CD4-positive, alpha-beta T cell treated with Interleukin-6 for 4 hours (primary cell): ENCODE results near the gene CPT1B.
"Not testable (repeated sequence)": the region's sequence is repeated elsewhere in the genome, so short reads cannot be mapped to it uniquely, and the experiment has no call there.

Experiments used
- DNase-seq: peaks from one replicate; pipeline ENCODE4 v3.0.0-alpha.2; 2020; ENCODE audit warnings: mixed read lengths

Gene CPT1B

DNA sequence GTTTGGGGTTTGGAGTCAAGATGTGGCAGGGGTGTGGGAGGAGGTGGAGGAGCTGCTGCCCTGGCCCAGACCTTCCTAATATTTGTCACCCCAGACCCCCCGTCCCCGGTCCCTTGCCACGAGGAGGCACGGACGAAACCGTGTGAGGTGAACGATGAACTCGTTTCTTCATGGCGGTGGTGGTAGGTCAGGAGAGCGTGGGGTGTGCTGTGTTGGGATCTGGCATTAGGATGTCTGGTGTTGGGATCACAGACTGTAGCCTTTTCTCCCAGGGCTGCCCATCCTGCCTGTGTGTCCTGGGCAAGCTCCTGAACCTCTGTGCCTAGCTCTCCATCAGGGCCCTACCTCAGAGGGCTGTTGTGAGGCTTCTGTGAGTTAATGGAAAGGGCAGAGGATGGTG lies 30.8 kb upstream of the CPT1B start:
- no peak for DNase-seq

- not testable (repeated sequence) for DNase-seq
These were observed 30.0 kb upstream of the CPT1B start for GRCh38 chr22:50608058-50608840.

DNA sequence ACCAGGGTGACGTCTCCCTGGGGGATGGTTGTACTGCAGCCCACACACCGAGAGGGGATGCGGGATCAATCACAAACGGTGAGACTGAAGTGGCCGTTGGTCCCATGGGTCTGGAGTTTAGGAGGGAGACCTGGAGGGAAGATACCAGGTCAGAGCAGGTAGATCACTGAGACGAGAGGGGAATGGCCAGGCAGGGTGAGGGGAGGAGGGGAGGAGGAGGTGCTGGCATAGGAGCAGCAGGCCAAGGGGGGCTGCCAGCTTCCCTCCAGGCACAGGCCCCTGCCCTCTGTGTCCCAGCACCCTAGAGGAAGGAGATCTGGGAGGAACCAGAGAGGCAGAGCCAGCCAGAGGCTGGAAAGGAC lies 29.4 kb upstream of the CPT1B start:
- no peak for DNase-seq

DNA sequence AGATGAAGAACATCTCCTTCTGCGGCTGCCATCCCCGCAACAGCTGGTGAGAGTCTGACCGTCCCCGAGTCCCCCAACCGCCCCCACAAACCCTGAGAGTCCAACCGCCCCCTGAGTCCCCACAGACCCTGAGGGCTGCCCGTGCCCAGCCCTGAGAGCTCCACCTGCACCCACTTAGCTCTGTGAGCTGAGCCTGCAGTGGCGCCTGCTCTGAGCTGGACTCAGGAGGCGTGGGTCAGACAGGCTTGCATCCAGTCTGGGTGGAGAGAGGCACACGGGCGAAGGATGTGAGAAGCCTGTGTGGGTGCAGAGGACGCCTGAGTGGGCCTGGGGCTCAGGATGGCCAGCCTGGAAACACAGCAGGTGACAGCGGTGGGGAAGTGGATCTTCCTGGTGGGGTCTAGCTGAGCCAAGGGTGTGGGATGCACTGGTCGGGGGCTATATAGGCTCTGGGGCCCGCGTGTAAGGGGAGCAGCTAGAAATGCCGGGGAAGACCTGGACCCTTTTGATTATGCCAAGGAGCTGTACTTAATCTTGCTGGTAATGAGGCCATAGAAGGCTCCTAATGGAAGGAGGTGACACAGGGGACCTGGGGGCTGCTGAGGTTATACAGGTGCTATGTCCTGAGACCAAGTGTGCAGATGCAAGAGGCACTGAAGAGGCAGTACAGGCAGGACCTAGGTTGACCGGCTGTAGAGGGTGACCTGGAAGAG lies 28.9 kb upstream of the CPT1B start:
- no peak for DNase-seq

- DNase-seq = peak; percentile 18
These were observed 28.1 kb upstream of the CPT1B start for GRCh38 chr22:50606165-50606945.

DNA sequence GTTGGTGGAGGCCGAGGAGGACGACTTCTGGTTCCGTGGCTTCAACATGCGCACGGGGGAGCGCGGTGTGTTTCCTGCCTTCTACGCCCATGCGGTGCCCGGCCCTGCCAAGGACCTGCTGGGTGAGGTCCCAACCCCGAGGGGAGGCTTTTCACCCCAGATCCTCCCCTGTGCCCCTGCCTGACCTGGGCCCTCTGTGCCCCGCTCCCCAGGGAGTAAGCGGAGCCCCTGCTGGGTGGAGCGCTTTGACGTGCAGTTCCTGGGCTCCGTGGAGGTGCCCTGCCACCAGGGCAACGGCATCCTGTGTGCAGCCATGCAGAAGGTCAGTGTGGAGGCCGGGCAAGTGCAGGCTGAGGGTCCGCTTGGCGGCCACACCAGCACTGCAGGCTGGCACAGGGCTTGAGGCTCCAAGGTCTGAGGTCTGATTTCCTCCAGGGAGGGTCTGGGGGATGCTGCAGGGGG lies 27.4 kb upstream of the CPT1B start:
- DNase-seq = no peak

DNA sequence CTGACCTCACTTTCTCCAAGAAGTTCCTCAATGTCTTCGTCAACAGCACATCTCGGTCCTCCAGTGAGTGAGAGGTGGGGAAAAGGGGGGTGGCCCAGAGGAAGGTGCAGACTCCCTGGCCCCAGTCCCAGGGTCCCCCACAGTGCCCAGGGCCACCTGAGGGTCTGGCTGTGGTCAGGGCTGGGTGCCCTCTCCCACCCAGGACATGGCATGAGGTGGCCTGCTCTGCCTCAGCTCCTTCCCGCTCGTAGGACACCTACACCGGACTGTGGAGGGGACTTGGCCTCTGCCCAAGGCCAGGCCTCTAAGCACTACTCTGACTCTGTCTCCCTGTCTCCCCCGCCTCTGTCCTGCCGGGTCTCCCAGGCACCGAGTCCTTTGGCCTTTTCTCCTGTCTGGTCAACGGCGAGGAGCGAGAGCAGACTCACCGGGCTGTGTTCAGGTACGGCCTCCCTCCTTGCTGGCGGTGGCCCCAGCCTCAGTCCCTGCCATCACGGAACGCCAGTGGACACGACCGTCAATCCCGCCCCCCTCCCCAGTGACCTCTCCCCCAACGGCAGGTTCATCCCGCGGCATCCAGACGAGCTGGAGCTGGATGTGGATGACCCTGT lies 26.9 kb upstream of the CPT1B start:
- DNase-seq = no peak

DNA sequence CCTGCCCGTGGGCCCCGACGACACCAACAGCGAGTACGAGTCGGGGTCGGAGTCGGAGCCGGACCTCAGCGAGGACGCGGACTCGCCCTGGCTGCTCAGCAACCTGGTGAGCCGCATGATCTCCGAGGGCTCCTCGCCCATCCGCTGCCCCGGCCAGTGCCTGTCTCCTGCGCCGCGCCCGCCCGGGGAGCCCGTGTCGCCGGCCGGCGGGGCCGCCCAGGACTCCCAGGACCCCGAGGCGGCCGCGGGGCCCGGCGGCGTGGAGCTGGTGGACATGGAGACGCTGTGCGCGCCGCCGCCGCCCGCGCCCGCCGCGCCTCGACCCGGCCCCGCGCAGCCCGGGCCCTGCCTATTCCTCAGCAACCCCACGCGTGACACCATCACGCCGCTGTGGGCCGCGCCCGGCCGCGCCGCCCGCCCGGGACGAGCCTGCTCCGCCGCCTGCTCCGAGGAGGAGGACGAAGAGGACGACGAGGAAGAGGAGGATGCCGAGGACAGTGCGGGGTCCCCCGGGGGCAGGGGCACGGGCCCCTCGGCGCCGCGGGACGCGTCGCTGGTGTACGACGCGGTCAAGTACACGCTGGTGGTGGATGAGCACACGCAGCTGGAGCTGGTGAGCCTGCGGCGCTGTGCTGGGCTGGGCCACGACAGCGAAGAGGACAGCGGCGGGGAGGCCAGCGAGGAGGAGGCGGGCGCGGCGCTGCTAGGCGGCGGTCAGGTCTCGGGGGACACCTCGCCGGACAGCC lies 26.2 kb upstream of the CPT1B start:
- DNase-seq = no peak

GRCh38 chr22:50603511-50604255 lies 25.5 kb upstream of the CPT1B start:
- no peak for DNase-seq

DNA sequence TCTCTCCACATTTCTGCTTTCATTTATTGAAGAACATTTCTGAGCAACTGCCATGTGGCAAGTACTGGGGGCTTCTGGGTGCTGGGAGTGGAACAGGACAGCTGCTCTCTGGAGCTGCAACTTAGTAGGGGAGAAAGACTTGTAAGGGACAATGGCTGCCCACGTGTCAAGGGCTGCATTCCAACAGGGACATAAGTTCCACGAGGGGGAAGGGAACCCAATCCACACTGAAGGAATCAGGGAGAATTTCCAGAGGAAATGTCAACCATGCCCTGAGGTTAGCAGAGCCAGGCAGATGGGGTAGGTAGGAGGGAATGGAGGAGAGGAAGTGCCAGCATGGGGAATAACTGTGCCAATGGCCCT lies 24.1 kb upstream of the CPT1B start:
- no peak for DNase-seq

GRCh38 chr22:50601669-50602337 lies 23.6 kb upstream of the CPT1B start:
- no peak for DNase-seq

DNA sequence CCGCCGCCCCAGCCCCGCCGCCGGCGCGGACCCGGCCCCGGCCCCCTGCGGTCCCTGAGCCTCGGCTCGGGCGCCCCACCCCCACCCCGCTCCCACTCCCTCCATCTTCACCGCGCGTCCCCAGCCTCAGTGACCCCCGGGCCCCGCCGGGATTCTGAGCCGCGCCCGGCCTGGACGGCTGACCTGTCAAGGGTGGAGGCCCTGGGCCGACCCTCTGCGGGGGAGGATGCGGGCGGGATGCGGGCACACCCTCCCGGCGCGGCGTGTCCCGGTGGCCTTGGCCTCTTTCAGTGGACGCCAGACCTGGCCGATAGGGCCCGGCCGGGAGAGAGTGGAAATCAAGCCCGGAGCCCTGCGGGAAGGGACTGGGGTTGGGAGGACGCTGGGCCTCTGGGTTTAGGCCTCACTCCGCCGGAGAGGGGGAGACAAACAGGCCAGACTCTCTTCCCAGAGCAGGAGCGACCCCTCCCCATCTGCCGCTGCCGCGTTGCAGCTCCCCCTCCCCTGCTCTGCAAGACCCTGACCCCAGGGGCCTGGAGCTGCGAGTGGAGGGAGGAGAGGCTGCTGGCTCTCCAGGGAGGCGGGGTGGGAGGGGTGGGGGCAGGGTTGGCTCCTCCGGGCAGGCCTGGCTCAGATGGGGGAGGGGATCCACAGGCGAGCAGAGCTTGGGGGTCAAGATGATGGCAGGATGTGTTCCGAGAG lies 22.9 kb upstream of the CPT1B start:
- no peak for DNase-seq

GRCh38 chr22:50600538-50600937 lies 22.3 kb upstream of the CPT1B start, which contains the start of gene MAPK8IP2:
TSS of gene MAPK8IP2 (plus strand) at chr22:50600793. CDS start at chr22:50600819, 26 bp downstream.
- no peak for DNase-seq

DNA sequence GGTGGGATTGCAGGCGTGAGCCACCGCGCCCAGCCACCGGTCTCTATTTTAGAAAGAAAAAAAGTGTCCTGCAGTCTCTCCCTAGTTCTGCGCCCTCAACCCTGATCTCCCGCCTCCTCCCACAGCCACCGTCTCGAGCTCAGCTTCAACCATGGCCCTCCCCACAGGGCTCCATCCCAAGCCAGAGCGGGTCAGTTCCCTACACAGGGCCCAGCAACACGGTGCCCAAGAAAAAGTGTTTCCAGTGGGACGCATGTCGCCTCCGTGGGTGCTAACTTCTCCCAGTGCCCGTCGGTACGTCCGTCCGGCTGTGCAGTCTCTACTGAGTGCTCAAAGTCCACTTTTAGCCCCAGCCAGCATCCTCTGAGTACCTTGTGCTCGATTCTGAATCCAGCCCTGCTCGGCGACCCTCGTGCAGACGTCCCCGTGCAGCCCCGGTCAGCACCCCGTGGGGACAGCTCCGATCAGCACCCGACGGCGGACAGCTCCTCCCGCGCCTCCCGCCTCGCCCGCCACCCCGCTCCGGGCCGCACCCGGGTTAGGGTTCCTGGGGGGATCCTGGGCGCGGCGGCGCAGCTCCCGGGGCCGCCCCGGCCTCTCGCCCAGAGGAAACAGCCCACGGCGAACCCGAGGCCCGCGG lies 21.7 kb upstream of the CPT1B start:
- peak; percentile 63 for DNase-seq

DNA sequence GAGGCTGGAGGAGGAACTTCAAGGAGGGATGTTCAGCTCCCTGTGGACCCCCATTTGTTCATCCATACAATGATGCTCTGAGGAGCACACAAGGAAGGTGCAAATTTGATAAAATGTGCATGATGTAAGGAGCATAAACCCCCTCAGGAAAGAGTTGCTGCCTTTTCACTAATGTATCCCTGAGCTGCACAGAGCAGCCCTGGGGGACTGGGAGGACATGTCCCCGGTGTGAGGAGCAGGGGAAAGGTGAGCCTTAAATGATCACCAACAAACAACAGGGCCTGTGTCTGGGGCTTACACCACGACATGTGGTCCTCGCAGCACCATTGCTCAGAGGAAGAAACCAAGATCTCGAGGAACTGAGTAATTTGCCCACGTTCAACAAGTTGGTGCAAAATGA lies 18.9 kb upstream of the CPT1B start:
- DNase-seq = no peak

DNA sequence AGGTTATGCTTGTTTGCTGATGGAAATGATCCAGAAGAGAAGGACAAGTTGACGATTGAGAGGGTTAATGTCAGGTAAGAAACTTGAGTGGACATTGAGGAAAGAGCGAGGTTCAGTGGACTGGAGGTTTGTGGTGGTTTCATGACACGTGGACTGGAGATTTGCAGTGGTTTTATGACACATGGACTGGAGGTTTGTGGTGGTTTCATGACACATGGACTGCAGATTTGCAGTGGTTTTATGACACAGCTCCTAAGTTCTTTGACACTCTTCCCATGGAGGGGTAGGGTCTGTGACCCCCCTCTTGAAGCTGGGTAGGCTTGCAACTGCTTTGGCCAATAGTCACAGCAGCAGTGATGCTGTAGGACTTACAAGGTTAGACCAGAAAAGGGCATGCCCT lies 17.0 kb upstream of the CPT1B start:
- DNase-seq = no peak

DNA sequence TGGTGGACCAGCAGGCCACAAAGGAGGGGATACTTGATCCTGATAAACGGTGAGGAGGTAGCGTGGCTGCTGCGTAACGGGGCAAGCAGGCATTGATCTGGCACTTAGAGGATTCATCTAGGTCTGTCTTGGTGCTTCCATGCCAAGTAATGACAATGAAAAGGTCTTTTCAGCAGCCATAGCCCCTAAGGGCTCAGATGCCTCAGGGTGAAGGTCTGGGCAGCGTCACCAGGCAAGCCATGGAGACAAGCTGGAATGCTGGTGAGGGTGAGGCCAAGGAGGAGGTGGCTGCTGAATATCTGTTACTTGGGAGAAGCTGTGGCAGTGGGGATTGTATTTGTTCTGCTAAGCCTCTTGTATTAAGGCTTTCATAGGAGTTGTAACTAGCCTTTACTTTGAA lies 9.2 kb upstream of the CPT1B start:
- no peak for DNase-seq

- no peak for DNase-seq
These were observed 8.2 kb upstream of the CPT1B start for GRCh38 chr22:50586416-50586815.

- no peak for DNase-seq
These were observed 7.6 kb upstream of the CPT1B start for GRCh38 chr22:50585781-50586180.

DNA sequence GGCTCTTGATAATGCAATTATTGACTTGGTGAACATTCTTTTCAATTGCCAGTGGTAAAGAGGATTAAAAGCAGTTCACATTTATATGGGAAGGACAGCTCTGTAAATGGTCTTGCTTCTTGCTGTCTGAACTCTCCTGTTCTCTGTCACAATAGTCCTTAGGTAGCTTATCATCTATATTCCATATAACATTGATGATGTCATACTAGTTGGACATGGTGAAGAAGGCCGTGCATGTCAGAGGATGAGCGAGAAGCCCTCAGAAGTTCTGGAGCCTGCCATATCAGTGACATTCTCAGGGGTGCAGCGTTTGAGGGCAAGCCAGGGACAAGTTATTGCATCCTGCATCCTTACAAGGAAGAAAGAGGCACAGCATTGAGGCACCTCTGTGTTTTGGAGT lies 7.0 kb upstream of the CPT1B start:
- no peak for DNase-seq
